ENCODE results near the gene ABTB2.
A peak's percentile ranks its signal among the peaks of the same experiment; 100 is the strongest.

ABTB2 gene

DNA sequence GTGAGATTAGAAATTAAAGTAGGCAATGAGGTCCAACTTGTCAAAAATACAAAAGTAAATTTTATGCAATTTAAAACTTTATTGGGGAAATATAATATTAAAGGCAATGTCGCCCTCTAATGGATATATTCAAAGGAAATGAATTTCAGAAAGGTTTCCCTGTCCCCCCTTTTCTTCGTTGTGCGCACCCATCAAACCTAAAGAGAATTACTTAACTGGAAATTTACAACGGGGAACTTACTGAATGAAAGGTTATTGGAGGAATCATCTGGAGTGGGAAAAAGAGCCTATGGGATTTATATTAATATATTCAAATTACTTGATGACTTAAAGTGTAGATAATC lies 1.7 kb upstream of the ABTB2 start:
- no peak for DNase-seq

GRCh38 chr11:34358728-34359547 lies 1.1 kb upstream of the ABTB2 start:
- peak; percentile 67 to 82 for DNase-seq

DNA sequence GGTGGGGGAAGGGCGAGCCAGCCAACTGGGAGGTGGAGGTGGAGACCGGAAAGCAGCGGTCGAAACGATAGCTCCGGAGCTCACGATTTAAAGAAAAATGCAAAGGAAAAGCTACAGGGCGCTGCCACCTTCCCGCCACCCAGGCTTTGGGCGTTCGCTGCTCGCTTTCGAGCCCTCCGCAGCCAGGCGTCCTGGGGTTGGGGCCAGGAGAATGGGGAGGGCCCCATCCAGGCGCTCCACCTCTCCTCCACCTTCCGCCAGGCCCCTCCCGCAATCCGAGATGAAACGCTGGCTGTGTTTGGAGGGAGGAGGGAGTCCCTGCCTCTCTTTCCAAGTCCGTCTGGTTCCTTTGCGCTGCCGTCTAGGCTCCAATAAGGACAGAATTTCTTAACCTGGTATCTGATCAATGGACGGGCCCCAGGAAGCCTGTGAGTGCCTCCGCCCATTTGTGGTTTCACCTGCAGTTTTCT lies 483 bp upstream of the ABTB2 start:
- peak; percentile 70 to 78 for DNase-seq

DNA sequence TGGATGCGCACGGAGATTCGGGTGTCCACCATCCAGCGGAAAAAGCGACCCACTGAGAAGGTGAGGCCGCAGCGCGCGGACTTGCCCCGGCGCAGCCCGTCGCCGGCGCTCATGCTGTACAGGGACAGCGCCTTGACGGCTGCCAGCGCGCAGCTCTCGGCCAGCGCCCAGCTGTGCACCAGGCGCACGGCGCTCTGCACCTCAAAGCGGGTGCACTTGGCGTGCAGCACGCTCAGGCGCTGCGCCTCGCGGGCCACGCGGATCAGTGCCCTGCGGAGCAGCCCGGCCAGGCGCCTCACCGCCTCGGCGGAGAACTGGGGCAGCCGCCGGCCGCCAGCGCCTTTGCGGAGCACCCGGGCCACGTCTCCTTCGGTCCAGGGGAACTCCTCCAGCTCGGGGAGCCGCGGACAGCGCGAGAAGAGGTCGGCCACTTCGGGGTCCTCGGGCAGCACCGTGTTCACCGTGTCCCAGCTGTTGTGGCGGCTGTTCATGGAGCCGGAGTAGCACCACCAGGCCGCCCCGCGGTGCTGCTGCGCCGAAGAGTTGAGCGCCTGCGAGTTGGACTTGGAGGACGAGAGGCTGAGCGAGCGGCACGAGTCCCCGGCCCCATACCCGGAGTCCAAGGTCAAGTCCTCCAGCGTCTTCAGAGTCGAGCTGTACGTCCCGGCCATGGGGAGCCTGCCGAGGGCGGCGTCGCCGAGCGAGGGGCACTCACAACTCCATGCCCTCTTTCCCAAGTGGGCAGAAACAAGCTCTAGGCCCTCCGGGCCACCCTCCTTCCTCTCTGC lies 703 bp downstream of the ABTB2 start:
- DNase-seq, result peak in 1 of 2 experiments; percentile 54

DNA sequence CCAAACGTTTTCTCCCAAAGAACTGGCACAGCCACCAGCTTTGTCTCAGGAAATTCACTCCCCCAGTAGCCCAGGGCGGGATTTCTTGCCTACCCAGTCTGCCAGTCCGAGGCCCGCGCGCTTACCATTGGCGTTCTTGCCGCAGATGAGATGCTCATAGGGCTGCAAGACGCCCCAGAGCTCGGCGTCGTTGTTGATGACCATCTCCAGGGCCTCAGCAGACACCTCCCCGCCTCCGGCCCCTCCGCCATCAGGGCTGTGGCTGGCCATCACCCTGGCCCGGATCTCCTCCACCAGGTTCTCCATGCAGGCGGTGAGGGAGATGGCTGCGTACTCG lies 1.3 kb downstream of the ABTB2 start:
- no peak for DNase-seq

DNA sequence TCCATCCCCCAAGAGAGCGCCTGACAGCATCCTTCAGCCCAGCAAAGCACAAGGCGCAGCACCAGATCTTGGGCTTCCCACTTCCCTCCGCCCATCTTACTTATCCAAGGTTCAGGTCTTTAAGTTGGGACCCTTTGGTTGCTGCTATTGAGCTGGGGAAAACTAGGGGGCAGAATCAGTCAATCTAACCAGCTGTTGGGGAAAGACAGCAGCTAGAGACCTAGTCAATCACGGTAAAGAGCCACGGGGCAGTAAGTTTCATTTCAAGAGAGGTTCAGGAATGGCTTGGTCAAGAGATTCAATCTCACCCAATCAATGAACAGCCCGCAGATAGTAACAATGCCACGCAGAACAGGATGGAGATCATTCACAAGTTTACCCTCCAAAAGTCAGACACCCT lies 1.7 kb downstream of the ABTB2 start:
- DNase-seq, result no peak

DNA sequence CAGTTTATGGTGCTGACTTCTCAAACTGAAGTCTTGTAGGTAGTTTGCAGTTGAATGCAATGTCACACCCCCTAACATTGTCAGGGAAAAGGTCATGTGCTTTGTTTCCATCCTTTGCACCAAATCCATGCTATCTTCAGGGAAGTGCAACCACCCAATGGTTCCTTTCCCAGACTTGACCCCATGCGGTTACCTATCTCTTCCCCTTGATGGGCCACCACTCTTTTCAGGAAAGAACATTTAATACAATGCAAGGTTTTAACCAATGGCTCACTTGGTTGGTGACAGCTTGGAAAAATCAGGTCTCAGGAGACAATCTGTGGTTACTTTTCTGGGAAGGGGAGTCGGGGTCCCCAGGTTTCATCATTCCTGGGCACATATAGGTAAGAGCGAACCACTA lies 2.1 kb downstream of the ABTB2 start:
- no peak for DNase-seq

- DNase-seq, result no peak
Measured at GRCh38 chr11:34354782-34355181, 3.0 kb downstream of the ABTB2 start.

GRCh38 chr11:34353881-34354280 lies 3.9 kb downstream of the ABTB2 start:
- no peak for DNase-seq

DNA sequence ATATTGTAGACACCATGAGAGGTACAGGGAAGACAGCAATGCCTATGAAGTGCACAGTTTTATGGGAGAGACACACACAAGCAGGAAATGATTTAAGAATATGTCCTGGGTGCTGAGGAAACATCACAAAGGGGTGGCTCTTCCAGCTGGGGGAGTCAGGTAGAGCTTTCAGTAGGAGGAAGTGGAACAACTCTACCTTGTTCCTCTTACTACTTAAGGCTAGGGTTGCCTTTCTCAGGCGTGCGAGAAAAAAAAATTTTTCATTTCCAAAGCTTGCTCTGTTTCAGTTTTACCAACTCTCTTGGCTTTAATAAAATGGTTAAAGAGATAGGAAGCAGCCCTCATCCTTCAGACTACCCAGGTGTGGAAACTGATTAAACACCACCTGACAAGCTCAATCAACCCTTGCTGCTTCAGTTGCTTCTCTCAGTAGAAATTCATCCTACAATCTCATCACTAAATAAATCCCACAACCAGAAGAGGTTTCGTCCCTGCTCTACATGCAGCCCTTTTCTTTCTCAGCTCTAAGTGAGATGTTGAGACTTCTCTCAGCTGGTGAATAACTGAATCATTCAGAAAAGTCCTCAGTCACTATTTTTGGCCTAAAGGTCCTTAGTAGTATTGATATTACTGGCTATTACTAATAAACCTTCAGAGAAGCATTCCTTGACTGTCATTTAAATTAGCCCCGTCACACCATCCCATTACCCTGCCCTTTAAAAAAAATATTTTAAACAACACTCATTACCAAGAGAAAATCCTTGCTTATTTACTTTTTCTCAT lies 5.9 kb downstream of the ABTB2 start:
- DNase-seq, result no peak

GRCh38 chr11:34351051-34351450 lies 6.8 kb downstream of the ABTB2 start:
- DNase-seq, result no peak

DNA sequence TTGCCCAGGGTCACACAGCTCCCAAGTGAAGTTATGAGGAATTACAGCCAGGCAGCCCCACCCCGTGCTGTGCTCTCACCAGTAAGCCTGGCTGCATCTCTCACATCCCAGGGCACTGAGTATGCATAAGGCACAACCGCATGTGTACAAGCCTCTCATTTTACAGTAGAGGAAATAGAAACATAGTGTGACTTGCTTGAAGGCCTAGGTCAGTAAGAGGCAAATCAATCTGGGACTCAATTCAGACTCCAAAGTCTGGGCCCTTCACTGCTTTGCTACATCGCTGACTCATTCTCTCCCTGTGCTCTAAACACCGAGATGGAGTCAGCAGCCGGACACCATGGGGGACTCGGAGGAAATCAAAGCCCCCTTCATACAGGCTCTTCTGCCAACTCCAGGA lies 7.9 kb downstream of the ABTB2 start:
- DNase-seq, result no peak

- DNase-seq, result no peak
Measured at GRCh38 chr11:34348919-34349318, 8.9 kb downstream of the ABTB2 start.

GRCh38 chr11:34348096-34348495 lies 9.7 kb downstream of the ABTB2 start:
- no peak for DNase-seq

- no peak for DNase-seq
Measured at GRCh38 chr11:34346551-34346950, 11.3 kb downstream of the ABTB2 start.

DNA sequence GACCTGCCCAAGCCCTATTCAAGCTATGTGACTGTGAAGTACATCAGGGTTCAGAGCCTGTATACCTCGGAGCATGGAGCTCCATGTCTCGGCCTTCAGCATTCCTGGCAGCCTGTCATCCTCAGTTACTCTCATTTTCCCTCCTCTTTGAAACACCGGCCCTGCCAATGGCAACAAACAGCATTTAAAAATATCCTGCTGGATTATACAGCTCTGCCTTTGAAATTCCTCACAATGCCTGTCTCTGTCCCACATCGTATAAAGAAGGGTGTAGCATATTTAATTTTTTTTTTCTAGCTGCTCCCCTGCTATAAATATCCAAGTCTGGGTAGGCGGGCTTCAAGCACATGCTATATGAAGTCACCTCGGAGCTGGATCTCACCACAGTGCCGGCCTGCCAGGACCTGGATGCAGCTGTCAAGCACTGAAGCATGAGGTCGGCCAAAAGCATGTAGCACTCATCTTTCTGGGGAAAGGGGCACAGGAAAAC lies 11.8 kb downstream of the ABTB2 start:
- DNase-seq, result no peak

DNA sequence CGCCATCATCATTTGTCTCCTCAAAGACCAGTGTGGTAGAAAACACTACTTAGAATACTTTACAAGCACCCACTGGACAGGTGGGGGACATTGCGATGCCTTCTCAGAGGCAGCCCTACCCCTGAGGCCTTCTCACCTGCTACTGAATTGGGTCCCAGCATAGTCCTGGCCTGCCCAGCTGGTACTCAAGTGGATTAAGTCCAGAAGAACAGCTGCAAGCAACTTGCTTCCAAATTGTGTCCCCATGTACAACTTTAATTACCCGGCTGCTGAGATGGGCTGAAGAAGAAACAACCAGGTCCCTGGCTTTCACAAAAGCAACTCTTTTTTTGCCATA lies 12.3 kb downstream of the ABTB2 start:
- DNase-seq, result no peak

GRCh38 chr11:34344768-34345539 lies 12.9 kb downstream of the ABTB2 start:
- peak in 1 of 2 experiments; percentile 65 for DNase-seq

- DNase-seq, result no peak
Measured at GRCh38 chr11:34344410-34344767, 13.4 kb downstream of the ABTB2 start.

- no peak for DNase-seq
Measured at GRCh38 chr11:34343686-34344085, 14.1 kb downstream of the ABTB2 start.

DNA sequence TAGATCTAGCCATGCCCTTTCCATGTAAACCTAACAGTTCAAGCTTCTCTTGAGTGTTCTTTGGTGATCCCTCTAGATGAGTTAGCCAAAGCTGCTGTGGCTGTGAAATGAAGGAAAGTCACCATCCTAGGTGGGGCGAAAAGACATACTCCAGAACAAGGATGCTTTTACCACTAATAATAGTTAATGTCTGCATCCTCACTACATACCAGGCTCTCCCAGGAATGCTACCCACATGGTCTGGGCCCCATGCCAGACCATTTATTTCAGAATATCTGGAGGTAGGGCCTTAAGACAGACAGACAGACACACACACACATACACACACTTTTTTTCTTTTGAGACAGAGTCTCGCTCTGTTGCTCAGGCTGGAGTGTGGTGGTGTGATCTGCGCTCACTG lies 14.7 kb downstream of the ABTB2 start:
- DNase-seq, result no peak

GRCh38 chr11:34341931-34342533 lies 15.8 kb downstream of the ABTB2 start:
- peak in 1 of 2 experiments; percentile 22 for DNase-seq

Data from NCI-H2081 (cell line).